Vagina (tissue), 2 donors: ENCODE results near the gene TMEM178B. TPM values are rescaled to one million over a fixed set of nuclear protein-coding genes. Genes with fewer than 3 reads are reported as not detected.

Source experiments
- DNase-seq, 2 donors: peaks; one replicate each; pipeline ENCODE4 v3.0.0-alpha.2; 2017; ENCODE audit errors: extremely low spot score in 2 of 2
- H3K27ac ChIP-seq: fragments of 200-600 bp; sonication (generic); one replicate; pipeline ENCODE4 v1.5.1; 2019
- H3K27me3 ChIP-seq: fragments of 200-600 bp; sonication (generic); one replicate; pipeline ENCODE4 v1.5.1; 2019
- H3K36me3 ChIP-seq, 2 donors: fragments of 200-600 bp; sonication (generic); one replicate each; pipeline ENCODE4 v1.5.1; 2017 to 2019
- H3K4me1 ChIP-seq: fragments of 200-600 bp; sonication (generic); one replicate; pipeline ENCODE4 v1.5.1; 2019
- H3K4me3 ChIP-seq, 2 donors: fragments of 200-600 bp; sonication (generic); 1 replicate in 1 of 2; 2 replicates in 1 of 2; pipeline ENCODE4 v1.5.1; 2016 to 2019
- H3K9me3 ChIP-seq: fragments of 200-600 bp; sonication (generic); one replicate; pipeline ENCODE4 v1.5.1; 2019
- CTCF ChIP-seq, 3 experiments: fragments of 450-650 bp in 2 of 3; fragments of 200-600 bp in 1 of 3; sonication (generic) in 1 of 3; IDR thresholded peaks; one replicate each; pipeline ENCODE4 v1.5.1; 2017 to 2019; ENCODE audit warnings: antibody characterized with exemption in 3 of 3, mild to moderate bottlenecking in 2 of 3, moderate library complexity in 2 of 3
- POLR2A ChIP-seq, 2 donors: fragments of 450-650 bp; IDR thresholded peaks; one replicate each; pipeline ENCODE4 v1.6.1; 2017; ENCODE audit warnings: antibody characterized with exemption in 2 of 2, mild to moderate bottlenecking in 2 of 2, moderate library complexity in 2 of 2
- POLR2AphosphoS5 ChIP-seq, 2 donors: sonication (generic); formaldehyde crosslinking; IDR thresholded peaks; one replicate each; pipeline ENCODE4 v1.9.0; 2017; ENCODE audit warnings: antibody characterized with exemption in 2 of 2, mild to moderate bottlenecking in 2 of 2, low read depth in 1 of 2; ENCODE audit not compliant: insufficient read depth in 1 of 2
- intact Hi-C: fragments of 100-400 bp; cut with DNase I; formaldehyde crosslinking; loops from one replicate; pipeline ENCODE4 v1.15.1; 2023
- total RNA-seq: library from RNA; depleted of rRNA; stranded (reverse); fragments of >200 nt; gene quantifications from one replicate; pipeline ENCODE4 v1.2.3, GENCODE V29; 2016

TMEM178B gene
- total RNA-seq, 1 donor from 2014 or later = 1.2 TPM

GRCh38 chr7:141147482-141147881 lies 73.6 kb downstream of the TMEM178B start:
- DNase-seq = no peak
- Histone ChIP-seq H3K9me3 (no peaks in the 10 kb centered on the region), H3K4me3 (no peak overlapping the region), H3K4me1 (no peaks in the 10 kb centered on the region), H3K27me3 (no peaks in the 10 kb centered on the region), H3K27ac (no peak overlapping the region), H3K36me3 (no peaks in the 10 kb centered on the region)
- intact Hi-C loops = no loop called here
- no peak for TF ChIP-seq POLR2A (IDR thresholded peaks at IDR 0.05)
- no peak for TF ChIP-seq POLR2AphosphoS5 (IDR thresholded peaks at IDR 0.05; ENCODE audit: insufficient read depth in 1 of 2, low read depth in 1 of 2)

- DNase-seq = no peak
- Histone ChIP-seq H3K27me3 (no peaks in the 10 kb centered on the region), H3K36me3 (no peaks in the 10 kb centered on the region), H3K9me3 (no peaks in the 10 kb centered on the region), H3K4me3 (no peak overlapping the region), H3K4me1 (no peaks in the 10 kb centered on the region), H3K27ac (no peak overlapping the region)
- intact Hi-C loops = no loop called here
- no peak for TF ChIP-seq POLR2AphosphoS5 (IDR thresholded peaks at IDR 0.05; ENCODE audit: insufficient read depth in 1 of 2, low read depth in 1 of 2)
- no peak for TF ChIP-seq CTCF (IDR thresholded peaks at IDR 0.05)
- no peak for TF ChIP-seq POLR2A (IDR thresholded peaks at IDR 0.05)
Observed at GRCh38 chr7:141150465-141150864, 76.6 kb downstream of the TMEM178B start.

GRCh38 chr7:141151746-141152145 lies 77.9 kb downstream of the TMEM178B start:
- intact Hi-C loops = no loop called here
- DNase-seq = no peak
- Histone ChIP-seq H3K27me3 (no peaks in the 10 kb centered on the region), H3K27ac (no peak overlapping the region), H3K36me3 (no peaks in the 10 kb centered on the region), H3K9me3 (no peaks in the 10 kb centered on the region), H3K4me1 (no peaks in the 10 kb centered on the region), H3K4me3 (no peak overlapping the region)
- TF ChIP-seq POLR2A (IDR thresholded peaks at IDR 0.05) (no peak), POLR2AphosphoS5 (IDR thresholded peaks at IDR 0.05; ENCODE audit: insufficient read depth in 1 of 2, low read depth in 1 of 2) (no peak), CTCF (IDR thresholded peaks at IDR 0.05) (no peak)

GRCh38 chr7:141153231-141153630 lies 79.4 kb downstream of the TMEM178B start:
- no peak overlapping the region for H3K27ac ChIP-seq
- H3K4me3 ChIP-seq = no peak overlapping the region
- H3K9me3 ChIP-seq = no peaks in the 10 kb centered on the region
- no peak for DNase-seq
- no peaks in the 10 kb centered on the region for H3K27me3 ChIP-seq
- H3K36me3 ChIP-seq = no peaks in the 10 kb centered on the region
- intact Hi-C loops = no loop called here
- H3K4me1 ChIP-seq = no peaks in the 10 kb centered on the region
- TF ChIP-seq POLR2AphosphoS5 (IDR thresholded peaks at IDR 0.05; ENCODE audit: insufficient read depth in 1 of 2, low read depth in 1 of 2) (no peak), POLR2A (IDR thresholded peaks at IDR 0.05) (no peak)

GRCh38 chr7:141154131-141154732 lies 80.4 kb downstream of the TMEM178B start:
- H3K4me1 ChIP-seq = no peaks in the 10 kb centered on the region
- no peak for DNase-seq
- no peak for TF ChIP-seq CTCF (IDR thresholded peaks at IDR 0.05)
- TF ChIP-seq POLR2AphosphoS5 (IDR thresholded peaks at IDR 0.05; ENCODE audit: insufficient read depth in 1 of 2, low read depth in 1 of 2) = no peak
- no peak for TF ChIP-seq POLR2A (IDR thresholded peaks at IDR 0.05)
- H3K27me3 ChIP-seq = no peaks in the 10 kb centered on the region
- no peak overlapping the region for H3K4me3 ChIP-seq
- intact Hi-C loops = no loop called here
- H3K36me3 ChIP-seq = no peaks in the 10 kb centered on the region
- no peaks in the 10 kb centered on the region for H3K9me3 ChIP-seq
- H3K27ac ChIP-seq = no peak overlapping the region

GRCh38 chr7:141156407-141156806 lies 82.5 kb downstream of the TMEM178B start:
- Histone ChIP-seq H3K36me3 (no peaks in the 10 kb centered on the region), H3K9me3 (no peaks in the 10 kb centered on the region), H3K4me3 (no peak overlapping the region), H3K4me1 (no peaks in the 10 kb centered on the region), H3K27me3 (no peaks in the 10 kb centered on the region), H3K27ac (no peak overlapping the region)
- TF ChIP-seq CTCF (IDR thresholded peaks at IDR 0.05) = no peak
- no peak for TF ChIP-seq POLR2AphosphoS5 (IDR thresholded peaks at IDR 0.05; ENCODE audit: insufficient read depth in 1 of 2, low read depth in 1 of 2)
- TF ChIP-seq POLR2A (IDR thresholded peaks at IDR 0.05) = no peak
- DNase-seq = no peak
- intact Hi-C loops = no loop called here
